ENCODE results near the gene WDFY4. TPM values are rescaled to one million over a fixed set of nuclear protein-coding genes. Genes with fewer than 3 reads are reported as not detected.

Gene WDFY4
- total RNA-seq, 1 experiment from 2014 or later: not detected

GRCh38 chr10:48775206-48775517, 90.5 kb downstream of the WDFY4 start:
- H3T11ph ChIP-seq (ENCODE audit: low read length): no peak overlapping the region
- no peaks in the 10 kb centered on the region for H3K79me2 ChIP-seq (ENCODE audit: insufficient read depth, low read length)
- H2BK20ac ChIP-seq (ENCODE audit: low read depth, low read length, poor library complexity, severe bottlenecking): no peak overlapping the region
- no peak overlapping the region for H2AK5ac ChIP-seq (ENCODE audit: insufficient read length, low read length)
- no peaks in the 10 kb centered on the region for H3K27me3 ChIP-seq (ENCODE audit: insufficient read depth, low read length)
- no peak overlapping the region for H3K27ac ChIP-seq (ENCODE audit: insufficient read length, low read depth, low read length)
- H3K9me3 ChIP-seq (ENCODE audit: control insufficient read depth, low read depth, low read length): no peaks in the 10 kb centered on the region
- H3K23ac ChIP-seq (ENCODE audit: insufficient read length, low read depth, low read length): no peak overlapping the region
- no peak overlapping the region for H4K8ac ChIP-seq (replicated peaks; ENCODE audit: insufficient read length, low read depth, low read length)
- H2BK120ac ChIP-seq (ENCODE audit: low read depth, low read length, poor library complexity, severe bottlenecking): no peak overlapping the region
- no peak for TF ChIP-seq CTCF (conservative IDR thresholded peaks at IDR 0.05)
- H2BK12ac ChIP-seq (ENCODE audit: insufficient read length, low read depth, low read length): no peak overlapping the region
- H3K4me3 Mint-ChIP-seq: no peak overlapping the region
- H3K23me2 ChIP-seq (ENCODE audit: insufficient read length, low read depth, low read length, poor library complexity, severe bottlenecking): no peaks in the 10 kb centered on the region
- no peak overlapping the region for H2BK5ac ChIP-seq (ENCODE audit: insufficient read length, low read length)
- no peak overlapping the region for H3K14ac ChIP-seq (ENCODE audit: insufficient read depth, low read length)
- H3K27ac Mint-ChIP-seq: peak overlapping the region in 1 of 3 experiments; percentile 89; a peak in 2 of 7 replicates
- H3K36me3 Mint-ChIP-seq (ENCODE audit: insufficient read depth in 1 of 3, low read depth in 3 of 3): no peaks in the 10 kb centered on the region; a peak in 1 of 7 replicates
- H3K56ac ChIP-seq (ENCODE audit: insufficient read length, low read depth, low read length): no peak overlapping the region
- H2BK15ac ChIP-seq (ENCODE audit: low read depth, low read length): no peak overlapping the region
- no peaks in the 10 kb centered on the region; the same call in 1 of the 2 replicates for H3K27me3 Mint-ChIP-seq (ENCODE audit: low read depth)
- no peaks in the 10 kb centered on the region for H3K4me1 ChIP-seq (ENCODE audit: insufficient read depth, low read length)
- no peak overlapping the region for H4K91ac ChIP-seq (ENCODE audit: insufficient read length, low read depth, low read length)
- H3K9ac ChIP-seq (ENCODE audit: extremely low read depth, insufficient read length, low read length): no peak overlapping the region
- H2AFZ ChIP-seq (ENCODE audit: low read length): no peak overlapping the region
- no peak overlapping the region for H3K4me2 ChIP-seq (ENCODE audit: insufficient read depth, insufficient read length, low read length)
- H4K20me1 ChIP-seq (ENCODE audit: control insufficient read depth, insufficient read depth, insufficient read length): peaks cover 2% of the 10 kb centered on the region
- H3K9me3 Mint-ChIP-seq: no peaks in the 10 kb centered on the region; a peak in 1 of 5 replicates
- no peak for DNase-seq
- no CpG with 5 or more reads among the region's 4 CpGs for WGBS (ENCODE audit: extremely low coverage, insufficient read length, low lambda C conversion rate)
- H3K18ac ChIP-seq (ENCODE audit: insufficient read length, low read depth, low read length): no peak overlapping the region
- H3K79me1 ChIP-seq (ENCODE audit: insufficient read depth, low read depth, low read length, poor library complexity, severe bottlenecking): no peaks in the 10 kb centered on the region
- no peak overlapping the region for H3K4ac ChIP-seq (ENCODE audit: low read depth, low read length)
- peaks cover 11 to 14% of the 10 kb centered on the region in 2 experiments for H3K4me1 Mint-ChIP-seq
- H4K5ac ChIP-seq (ENCODE audit: insufficient read length, low read depth, low read length): no peak overlapping the region

Data from H9 (cell line).